Subcutaneous adipose tissue (tissue), 4 donors: ENCODE data around the gene POT1. TPM values are rescaled to one million over a fixed set of nuclear protein-coding genes. Genes with fewer than 3 reads are reported as not detected.

Experiments
- total RNA-seq, 4 donors: library from RNA; depleted of rRNA; stranded (reverse); fragments of >200 nt; gene quantifications; one replicate each; pipeline ENCODE4 v1.1.0, GENCODE V29; 2016
- TF ChIP-seq, protein P1 (sequence below): fragments of 450-650 bp; IDR thresholded peaks from one replicate; pipeline ENCODE4 v1.5.1; 2016; ENCODE audit warnings: low read depth, mild to moderate bottlenecking, control low read depth, antibody characterized with exemption, moderate library complexity

Gene POT1
- total RNA-seq: 10 to 100 TPM; 14.5 to 32.3 (median 22.0) TPM

GRCh38 chr7:124929467-124930172, at the start of gene POT1:
POT1 (minus strand) TSS chr7:124929825; CDS start chr7:124897173, 32,652 bp downstream.
- TF ChIP-seq, protein P1, sequence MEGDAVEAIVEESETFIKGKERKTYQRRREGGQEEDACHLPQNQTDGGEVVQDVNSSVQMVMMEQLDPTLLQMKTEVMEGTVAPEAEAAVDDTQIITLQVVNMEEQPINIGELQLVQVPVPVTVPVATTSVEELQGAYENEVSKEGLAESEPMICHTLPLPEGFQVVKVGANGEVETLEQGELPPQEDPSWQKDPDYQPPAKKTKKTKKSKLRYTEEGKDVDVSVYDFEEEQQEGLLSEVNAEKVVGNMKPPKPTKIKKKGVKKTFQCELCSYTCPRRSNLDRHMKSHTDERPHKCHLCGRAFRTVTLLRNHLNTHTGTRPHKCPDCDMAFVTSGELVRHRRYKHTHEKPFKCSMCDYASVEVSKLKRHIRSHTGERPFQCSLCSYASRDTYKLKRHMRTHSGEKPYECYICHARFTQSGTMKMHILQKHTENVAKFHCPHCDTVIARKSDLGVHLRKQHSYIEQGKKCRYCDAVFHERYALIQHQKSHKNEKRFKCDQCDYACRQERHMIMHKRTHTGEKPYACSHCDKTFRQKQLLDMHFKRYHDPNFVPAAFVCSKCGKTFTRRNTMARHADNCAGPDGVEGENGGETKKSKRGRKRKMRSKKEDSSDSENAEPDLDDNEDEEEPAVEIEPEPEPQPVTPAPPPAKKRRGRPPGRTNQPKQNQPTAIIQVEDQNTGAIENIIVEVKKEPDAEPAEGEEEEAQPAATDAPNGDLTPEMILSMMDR: no peak

GRCh38 chr7:124965553-124965952, 35.9 kb upstream of the POT1 start:
- TF ChIP-seq, protein P1: no peak

DNA sequence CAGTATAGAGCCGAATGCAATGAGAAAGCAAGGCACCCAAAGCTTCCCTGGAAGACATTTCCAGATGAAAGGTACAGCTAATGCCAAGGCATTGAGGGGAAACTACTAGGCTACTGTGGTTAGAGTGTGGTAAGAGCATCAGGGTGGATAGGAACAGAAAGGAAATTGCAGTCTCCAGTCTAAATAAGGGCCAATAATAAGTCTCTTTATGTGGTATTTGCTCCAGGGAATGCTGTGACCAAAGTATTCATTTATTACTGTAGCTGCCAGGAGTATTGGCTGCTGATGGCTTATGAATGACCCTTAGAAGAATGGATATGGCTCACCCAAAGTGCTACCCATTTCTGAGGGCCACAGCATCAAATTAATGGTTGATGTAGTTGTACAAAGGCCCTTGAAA, 30.1 kb upstream of the POT1 start:
- TF ChIP-seq, protein P1: no peak

GRCh38 chr7:124956160-124956559, 26.5 kb upstream of the POT1 start:
- TF ChIP-seq, protein P1: no peak

DNA sequence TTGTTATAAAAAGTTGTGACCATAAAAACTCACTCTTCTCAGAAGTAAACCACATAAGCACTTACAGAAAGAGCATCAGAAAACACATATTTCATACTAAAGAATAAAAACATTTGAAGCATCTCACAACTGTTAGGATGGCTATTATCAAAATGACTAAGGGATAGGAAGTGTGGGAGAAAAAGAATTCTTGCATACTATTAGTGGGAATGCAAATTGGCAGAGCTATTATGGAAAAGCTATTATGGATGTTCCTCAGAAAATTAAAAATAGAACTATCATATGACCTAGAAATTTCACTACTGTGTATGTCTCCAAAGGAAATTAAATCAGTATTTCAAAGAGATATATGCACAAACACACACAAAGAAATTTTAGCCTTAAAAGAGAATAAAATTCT, 25.2 kb upstream of the POT1 start:
- TF ChIP-seq, protein P1: no peak

- TF ChIP-seq, protein P1: no peak
Measured at GRCh38 chr7:124945680-124946079, 16.1 kb upstream of the POT1 start.

- TF ChIP-seq, protein P1: no peak
Measured at GRCh38 chr7:124943472-124943871, 13.8 kb upstream of the POT1 start.
